Nephron progenitor cell (in vitro differentiated cells): Measurements from ENCODE around the gene SLC11A2.

Experiments used
- DNase-seq: peaks from one replicate; pipeline ENCODE4 v3.0.0; 2021
- H3K27ac Mint-ChIP-seq: 2 replicates; pipeline ENCODE4 v1.8.0; 2021; ENCODE audit warnings: mild to moderate bottlenecking, moderate library complexity, mixed read lengths
- H3K27me3 Mint-ChIP-seq: 2 replicates; pipeline ENCODE4 v1.8.0; 2021; ENCODE audit warnings: mild to moderate bottlenecking, low read depth, mixed read lengths; ENCODE audit not compliant: poor library complexity
- H3K36me3 Mint-ChIP-seq: 2 replicates; pipeline ENCODE4 v1.8.0; 2021; ENCODE audit warnings: low read depth, mixed read lengths
- H3K4me1 Mint-ChIP-seq: 2 replicates; pipeline ENCODE4 v1.8.0; 2021; ENCODE audit warnings: mixed read lengths
- H3K4me3 Mint-ChIP-seq: 2 replicates; pipeline ENCODE4 v1.8.0; 2021; ENCODE audit warnings: mild to moderate bottlenecking, moderate library complexity, mixed read lengths
- H3K9me3 Mint-ChIP-seq: 2 replicates; pipeline ENCODE4 v1.8.0; 2021; ENCODE audit warnings: mild to moderate bottlenecking, moderate library complexity, mixed read lengths
- CTCF ChIP-seq: fragments of 200-600 bp; sonication (generic); IDR thresholded peaks from 2 replicates; pipeline ENCODE4 v1.5.0; 2021; ENCODE audit warnings: antibody characterized with exemption

SLC11A2 gene

DNA sequence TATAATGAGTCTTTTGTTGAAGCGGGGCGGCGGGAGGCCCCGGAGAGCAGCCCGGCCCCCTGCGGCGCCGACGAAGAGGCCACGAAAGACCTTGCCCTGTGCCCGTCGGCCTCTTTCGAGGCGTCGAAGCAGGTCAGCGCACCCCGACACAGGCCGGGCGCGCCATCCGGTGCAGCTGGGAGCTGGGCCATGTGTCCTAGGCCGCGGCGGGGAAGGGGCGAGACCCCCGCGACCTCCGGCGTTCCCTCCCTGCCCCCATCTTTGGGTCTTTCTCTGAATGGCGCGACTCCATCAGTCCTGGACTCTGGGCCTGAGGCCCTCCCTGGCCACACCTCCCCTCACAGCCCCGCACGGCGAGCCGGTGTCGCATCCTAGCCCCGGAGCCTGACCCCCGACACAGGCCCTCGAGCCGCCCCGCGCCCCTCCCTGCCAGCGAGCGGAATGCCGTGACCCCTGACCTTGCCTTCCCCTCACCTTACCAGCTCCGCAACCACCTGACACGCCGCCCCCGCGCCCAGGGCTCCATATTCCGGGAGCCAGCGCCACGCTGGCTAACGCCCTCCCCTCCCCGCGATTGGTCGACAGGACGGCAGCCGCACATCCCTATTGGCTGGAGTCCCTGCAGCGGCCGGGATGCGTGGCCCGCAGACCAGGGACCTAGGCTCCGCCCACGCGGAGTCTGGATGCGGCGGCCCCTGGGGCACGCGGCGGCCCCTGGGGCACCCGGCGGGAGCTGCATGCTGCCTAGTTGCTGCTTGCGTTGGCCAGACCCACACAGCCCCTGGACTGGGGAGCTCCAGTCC lies at the start of gene SLC11A2:
TSS of gene SLC11A2 (minus strand) at position 549 of the 803 bp plus-strand sequence. CDS start 15,656 bp downstream, outside the sequence.
- Mint-ChIP-seq H3K27me3 (peaks cover 7% of the 10 kb centered on the region), H3K27ac (peak within 1 kb of the TSS; percentile 99), H3K4me1 (peaks cover 65% of the 10 kb centered on the region), H3K9me3 (no peaks in the 10 kb centered on the region), H3K36me3 (peaks cover 7% of the 10 kb centered on the region), H3K4me3 (peak within 1 kb of the TSS; percentile 83)
- TF ChIP-seq CTCF = no peak
- DNase-seq = peak; percentile 91

GRCh38 chr12:51075390-51075789 lies 49.2 kb upstream of the SLC11A2 start:
- TF ChIP-seq CTCF = no peak
- no peak overlapping the region for H3K4me3 Mint-ChIP-seq
- H3K27me3 Mint-ChIP-seq = no peaks in the 10 kb centered on the region
- no peak for DNase-seq
- H3K27ac Mint-ChIP-seq = peak overlapping the region; percentile 45
- H3K4me1 Mint-ChIP-seq = peaks cover 31% of the 10 kb centered on the region
- peaks cover 70% of the 10 kb centered on the region for H3K36me3 Mint-ChIP-seq
- no peaks in the 10 kb centered on the region for H3K9me3 Mint-ChIP-seq

DNA sequence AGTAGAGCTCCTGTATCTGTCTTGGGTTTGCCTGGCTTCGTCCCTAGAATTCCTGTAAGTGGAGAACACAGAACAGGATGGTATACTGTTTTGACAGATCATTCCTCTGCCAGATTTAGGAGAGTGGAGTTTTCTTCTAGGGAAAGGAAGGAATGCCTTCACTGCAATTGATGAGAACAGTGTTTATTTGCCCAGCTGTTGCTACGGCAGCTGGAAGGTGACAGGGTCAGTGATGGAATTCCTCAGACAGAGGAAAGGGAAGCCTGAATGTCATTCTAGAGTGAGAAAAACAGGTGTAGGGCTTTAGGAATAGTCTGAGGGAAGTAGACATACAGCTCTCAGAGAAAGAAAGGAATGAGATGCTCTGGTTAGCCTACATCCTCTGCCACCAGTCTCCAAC lies 45.5 kb upstream of the SLC11A2 start:
- Mint-ChIP-seq H3K9me3 (no peaks in the 10 kb centered on the region), H3K4me1 (peaks cover 15% of the 10 kb centered on the region), H3K36me3 (peaks cover 73% of the 10 kb centered on the region), H3K27ac (peak overlapping the region; percentile 97), H3K4me3 (no peak overlapping the region), H3K27me3 (peaks cover 4% of the 10 kb centered on the region)
- DNase-seq = no peak
- no peak for TF ChIP-seq CTCF

GRCh38 chr12:51070004-51070403 lies 43.8 kb upstream of the SLC11A2 start:
- DNase-seq = no peak
- peak overlapping the region; percentile 11 for H3K27ac Mint-ChIP-seq

GRCh38 chr12:51067771-51068170 lies 41.6 kb upstream of the SLC11A2 start:
- Mint-ChIP-seq H3K9me3 (no peaks in the 10 kb centered on the region), H3K27ac (peak overlapping the region; percentile 71), H3K4me3 (no peak overlapping the region), H3K4me1 (peaks cover 6% of the 10 kb centered on the region), H3K36me3 (peaks cover 75% of the 10 kb centered on the region), H3K27me3 (peaks cover 4% of the 10 kb centered on the region)
- TF ChIP-seq CTCF = no peak
- DNase-seq = no peak

More at GRCh38 chr12:51070004-51070403, 43.8 kb upstream of the SLC11A2 start:
- Mint-ChIP-seq H3K36me3 (peaks cover 71% of the 10 kb centered on the region), H3K4me3 (no peak overlapping the region), H3K9me3 (no peaks in the 10 kb centered on the region), H3K4me1 (peaks cover 6% of the 10 kb centered on the region), H3K27me3 (peaks cover 4% of the 10 kb centered on the region)
- TF ChIP-seq CTCF = no peak

- peaks cover 4% of the 10 kb centered on the region for H3K27me3 Mint-ChIP-seq
- H3K4me1 Mint-ChIP-seq = peaks cover 6% of the 10 kb centered on the region
- no peaks in the 10 kb centered on the region for H3K9me3 Mint-ChIP-seq
- DNase-seq = no peak
- H3K36me3 Mint-ChIP-seq = peaks cover 74% of the 10 kb centered on the region
- TF ChIP-seq CTCF = no peak
- no peak overlapping the region for H3K4me3 Mint-ChIP-seq
- H3K27ac Mint-ChIP-seq = peak overlapping the region; percentile 71
Observed at GRCh38 chr12:51067229-51067628, 41.0 kb upstream of the SLC11A2 start.
